H9 (cell line): ENCODE results near the gene SLC22A5. TPM values are rescaled to one million over a fixed set of nuclear protein-coding genes. Genes with fewer than 3 reads are reported as not detected.

Source experiments
- DNase-seq: peaks from one replicate; pipeline ENCODE4 v3.0.0-alpha.2; 2017
- H2AFZ ChIP-seq: one replicate; pipeline ENCODE4 v1.6.1; 2013; ENCODE audit warnings: mild to moderate bottlenecking, low read length, control low read depth, moderate library complexity
- H2AK5ac ChIP-seq: 2 replicates; pipeline ENCODE4 v1.6.1; 2013; ENCODE audit warnings: low read length, control low read depth, mixed read lengths; ENCODE audit not compliant: insufficient read length
- H2BK120ac ChIP-seq: one replicate; pipeline ENCODE4 v1.6.1; 2013; ENCODE audit warnings: low read depth, mild to moderate bottlenecking, low read length, control low read depth, inconsistent platforms; ENCODE audit not compliant: poor library complexity, severe bottlenecking
- H2BK12ac ChIP-seq: 2 replicates; pipeline ENCODE4 v1.6.1; 2013; ENCODE audit warnings: low read length, control low read depth, mixed read lengths, low read depth; ENCODE audit not compliant: insufficient read length
- H2BK15ac ChIP-seq: 2 replicates; pipeline ENCODE4 v1.6.1; 2013; ENCODE audit warnings: low read depth, low read length, control low read depth
- H2BK20ac ChIP-seq: one replicate; pipeline ENCODE4 v1.6.1; 2013; ENCODE audit warnings: low read depth, mild to moderate bottlenecking, low read length, control low read depth, inconsistent platforms; ENCODE audit not compliant: poor library complexity, severe bottlenecking
- H2BK5ac ChIP-seq: 2 replicates; pipeline ENCODE4 v1.6.1; 2013; ENCODE audit warnings: low read length, control low read depth, mixed read lengths; ENCODE audit not compliant: insufficient read length
- H3K14ac ChIP-seq: 2 replicates; pipeline ENCODE4 v1.6.1; 2013; ENCODE audit warnings: low read length, control low read depth; ENCODE audit not compliant: insufficient read depth
- H3K18ac ChIP-seq: 2 replicates; pipeline ENCODE4 v1.6.1; 2013; ENCODE audit warnings: low read depth, mild to moderate bottlenecking, mixed read lengths, low read length, control low read depth; ENCODE audit not compliant: insufficient read length
- H3K23ac ChIP-seq: 2 replicates; pipeline ENCODE4 v1.6.1; 2013; ENCODE audit warnings: low read length, control low read depth, mixed read lengths, low read depth; ENCODE audit not compliant: insufficient read length
- H3K23me2 ChIP-seq: 2 replicates; pipeline ENCODE4 v1.6.1; 2013; ENCODE audit warnings: low read depth, mild to moderate bottlenecking, mixed read lengths, low read length, control low read depth; ENCODE audit not compliant: insufficient read length, poor library complexity, severe bottlenecking
- H3K27ac ChIP-seq: 2 replicates; pipeline ENCODE4 v1.5.1; 2013; ENCODE audit warnings: low read length, control low read depth, mixed read lengths, low read depth; ENCODE audit not compliant: insufficient read length
- H3K27me3 ChIP-seq: 2 replicates; pipeline ENCODE4 v1.6.1; 2013; ENCODE audit warnings: low read length, control low read depth, inconsistent platforms; ENCODE audit not compliant: insufficient read depth
- H3K4ac ChIP-seq: 2 replicates; pipeline ENCODE4 v1.6.1; 2013; ENCODE audit warnings: low read depth, mild to moderate bottlenecking, control low read depth, inconsistent platforms, low read length, moderate library complexity
- H3K4me1 ChIP-seq: 2 replicates; pipeline ENCODE4 v1.6.1; 2013; ENCODE audit warnings: low read length, control low read depth, inconsistent platforms; ENCODE audit not compliant: insufficient read depth
- H3K4me2 ChIP-seq: 2 replicates; pipeline ENCODE4 v1.6.1; 2013; ENCODE audit warnings: low read length, control low read depth, mixed read lengths; ENCODE audit not compliant: insufficient read length, insufficient read depth
- H3K56ac ChIP-seq: 2 replicates; pipeline ENCODE4 v1.6.1; 2013; ENCODE audit warnings: low read depth, mild to moderate bottlenecking, mixed read lengths, low read length, control low read depth; ENCODE audit not compliant: insufficient read length
- H3K79me1 ChIP-seq: 2 replicates; pipeline ENCODE4 v1.6.1; 2013; ENCODE audit warnings: low read depth, mild to moderate bottlenecking, moderate library complexity, low read length, control low read depth, inconsistent platforms; ENCODE audit not compliant: insufficient read depth, poor library complexity, severe bottlenecking
- H3K79me2 ChIP-seq: 2 replicates; pipeline ENCODE4 v1.6.1; 2013; ENCODE audit warnings: low read length, control low read depth, inconsistent platforms; ENCODE audit not compliant: insufficient read depth
- H3K9ac ChIP-seq: 2 replicates; pipeline ENCODE4 v1.6.1; 2013; ENCODE audit warnings: low read length, control low read depth, mixed read lengths; ENCODE audit not compliant: insufficient read length; ENCODE audit errors: extremely low read depth
- H3K9me3 ChIP-seq: one replicate; pipeline ENCODE4 v1.6.1; 2013; ENCODE audit warnings: low read depth, low read length, inconsistent platforms; ENCODE audit not compliant: control insufficient read depth
- H3T11ph ChIP-seq: one replicate; pipeline ENCODE4 v1.6.1; 2013; ENCODE audit warnings: mild to moderate bottlenecking, low read length, control low read depth, inconsistent platforms
- H4K20me1 ChIP-seq: one replicate; pipeline ENCODE4 v1.6.1; 2013; ENCODE audit not compliant: control insufficient read depth, insufficient read length, insufficient read depth
- H4K5ac ChIP-seq: 2 replicates; pipeline ENCODE4 v1.6.1; 2013; ENCODE audit warnings: low read depth, mild to moderate bottlenecking, mixed read lengths, low read length, control low read depth; ENCODE audit not compliant: insufficient read length
- H4K8ac ChIP-seq: replicated peaks from 2 replicates; pipeline ENCODE4 v1.6.1; 2013; ENCODE audit warnings: low read length, control low read depth, mixed read lengths, low read depth; ENCODE audit not compliant: insufficient read length
- H4K91ac ChIP-seq: 2 replicates; pipeline ENCODE4 v1.6.1; 2013; ENCODE audit warnings: low read depth, mild to moderate bottlenecking, moderate library complexity, mixed read lengths, low read length, control low read depth; ENCODE audit not compliant: insufficient read length
- H3K27ac Mint-ChIP-seq, 3 experiments: 2 replicates in 2 of 3; 3 replicates in 1 of 3; pipeline ENCODE4 v1.8.0; 2020 to 2021; ENCODE audit warnings: mixed read lengths in 3 of 3, mild to moderate bottlenecking in 1 of 3, moderate library complexity in 1 of 3
- H3K27me3 Mint-ChIP-seq: 2 replicates; pipeline ENCODE4 v1.8.0; 2021; ENCODE audit warnings: low read depth, mild to moderate bottlenecking, moderate library complexity, mixed read lengths
- H3K36me3 Mint-ChIP-seq, 3 experiments: 2 replicates in 2 of 3; 3 replicates in 1 of 3; pipeline ENCODE4 v1.8.0; 2020 to 2021; ENCODE audit warnings: low read depth in 3 of 3, mixed read lengths in 3 of 3; ENCODE audit not compliant: insufficient read depth in 1 of 3
- H3K4me1 Mint-ChIP-seq, 2 experiments: 2 replicates each; pipeline ENCODE4 v1.8.0; 2020; ENCODE audit warnings: mixed read lengths in 2 of 2
- H3K4me3 Mint-ChIP-seq, 2 experiments: 2 replicates in 1 of 2; 3 replicates in 1 of 2; pipeline ENCODE4 v1.8.0; 2020 to 2021; ENCODE audit warnings: mild to moderate bottlenecking in 2 of 2, mixed read lengths in 2 of 2, moderate library complexity in 1 of 2
- H3K9me3 Mint-ChIP-seq, 2 experiments: 2 replicates in 1 of 2; 3 replicates in 1 of 2; pipeline ENCODE4 v1.8.0; 2020; ENCODE audit warnings: mild to moderate bottlenecking in 2 of 2, mixed read lengths in 2 of 2, moderate library complexity in 1 of 2
- CTCF ChIP-seq: fragments of 200-600 bp; sonication (generic); conservative IDR thresholded peaks from 3 replicates; pipeline ENCODE4 v1.8.0; 2021; ENCODE audit warnings: antibody characterized with exemption, mild to moderate bottlenecking
- WGBS: extraction: QIAGEN DNeasy Blood & Tissue Kit; methylation state at CpG from one replicate; pipeline ENCODE4 v1.1.7; 2013; ENCODE audit warnings: missing lambda C conversion rate, low lambda C conversion rate, mixed read lengths; ENCODE audit not compliant: insufficient read length; ENCODE audit errors: extremely low coverage; 5-methylcytosine and 5-hydroxymethylcytosine counted together
- total RNA-seq: library from RNA; stranded (reverse); gene quantifications from 2 replicates; pipeline ENCODE4 v1.2.1, GENCODE V29; 2021

The SLC22A5 gene
- total RNA-seq, 1 experiment from 2014 or later, result 3.4 TPM

- Histone ChIP-seq H2BK15ac (no peak overlapping the region), H2BK5ac (no peak overlapping the region), H3K23me2 (peaks cover 3% of the 10 kb centered on the region), H3K56ac (no peak overlapping the region), H3K9me3 (no peaks in the 10 kb centered on the region), H3K23ac (no peak overlapping the region), H3K4me1 (no peaks in the 10 kb centered on the region), H4K8ac (no peak overlapping the region), H3K79me2 (no peaks in the 10 kb centered on the region), H4K91ac (no peak overlapping the region), H3K9ac (no peak overlapping the region), H2BK20ac (no peak overlapping the region), H3K18ac (no peak overlapping the region), H3K4ac (no peak overlapping the region), H2BK120ac (no peak overlapping the region), H3K27ac (no peak overlapping the region), H4K5ac (no peak overlapping the region), H3K27me3 (no peaks in the 10 kb centered on the region), H2AFZ (no peak overlapping the region), H4K20me1 (no peaks in the 10 kb centered on the region), H2AK5ac (no peak overlapping the region), H3K14ac (no peak overlapping the region), H3K4me2 (no peak overlapping the region), H3K79me1 (no peaks in the 10 kb centered on the region), H3T11ph (no peak overlapping the region), H2BK12ac (no peak overlapping the region)
- TF ChIP-seq CTCF, result no peak
- H3K27me3 Mint-ChIP-seq, result no peaks in the 10 kb centered on the region
- no peak overlapping the region for H3K27ac Mint-ChIP-seq
- H3K4me1 Mint-ChIP-seq, result peaks cover 3 to 4% of the 10 kb centered on the region in 2 experiments
- no peak overlapping the region for H3K4me3 Mint-ChIP-seq
- H3K9me3 Mint-ChIP-seq, result no peaks in the 10 kb centered on the region
- no peak for DNase-seq
- no peaks in the 10 kb centered on the region for H3K36me3 Mint-ChIP-seq
- WGBS, result no CpG with 5 or more reads among the region's 1 CpG
Observed at GRCh38 chr5:132364319-132364718, 5.2 kb upstream of the SLC22A5 start.
